LNCAP (cell line): Measurements from ENCODE around the gene IL17RD.

Source experiments
- TF ChIP-seq, protein P1 (sequence below): fragments of 450-650 bp; IDR thresholded peaks from 2 replicates; pipeline ENCODE4 v1.5.1; 2017; ENCODE audit warnings: mild to moderate bottlenecking

Gene IL17RD

DNA sequence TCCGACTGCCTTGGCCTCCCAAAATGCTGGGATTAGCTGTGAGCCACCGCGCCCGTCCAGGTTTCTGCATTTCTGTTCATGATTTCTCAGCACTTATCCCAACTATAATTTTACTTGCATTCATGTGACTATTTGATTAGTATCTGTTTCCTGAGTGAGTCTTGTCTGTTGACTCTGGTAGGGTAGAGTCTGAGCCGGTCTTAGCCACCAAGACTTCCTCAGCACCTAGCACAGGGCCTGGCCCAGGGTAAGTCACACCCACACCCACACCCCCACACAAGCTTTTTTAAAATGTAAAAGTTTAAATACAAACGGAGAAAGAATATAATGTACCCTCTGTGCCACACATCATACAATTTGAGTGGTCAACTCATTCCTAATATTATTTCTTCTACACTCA, 107.8 kb downstream of the IL17RD start:
- TF ChIP-seq, protein P1, sequence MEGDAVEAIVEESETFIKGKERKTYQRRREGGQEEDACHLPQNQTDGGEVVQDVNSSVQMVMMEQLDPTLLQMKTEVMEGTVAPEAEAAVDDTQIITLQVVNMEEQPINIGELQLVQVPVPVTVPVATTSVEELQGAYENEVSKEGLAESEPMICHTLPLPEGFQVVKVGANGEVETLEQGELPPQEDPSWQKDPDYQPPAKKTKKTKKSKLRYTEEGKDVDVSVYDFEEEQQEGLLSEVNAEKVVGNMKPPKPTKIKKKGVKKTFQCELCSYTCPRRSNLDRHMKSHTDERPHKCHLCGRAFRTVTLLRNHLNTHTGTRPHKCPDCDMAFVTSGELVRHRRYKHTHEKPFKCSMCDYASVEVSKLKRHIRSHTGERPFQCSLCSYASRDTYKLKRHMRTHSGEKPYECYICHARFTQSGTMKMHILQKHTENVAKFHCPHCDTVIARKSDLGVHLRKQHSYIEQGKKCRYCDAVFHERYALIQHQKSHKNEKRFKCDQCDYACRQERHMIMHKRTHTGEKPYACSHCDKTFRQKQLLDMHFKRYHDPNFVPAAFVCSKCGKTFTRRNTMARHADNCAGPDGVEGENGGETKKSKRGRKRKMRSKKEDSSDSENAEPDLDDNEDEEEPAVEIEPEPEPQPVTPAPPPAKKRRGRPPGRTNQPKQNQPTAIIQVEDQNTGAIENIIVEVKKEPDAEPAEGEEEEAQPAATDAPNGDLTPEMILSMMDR: no peak

DNA sequence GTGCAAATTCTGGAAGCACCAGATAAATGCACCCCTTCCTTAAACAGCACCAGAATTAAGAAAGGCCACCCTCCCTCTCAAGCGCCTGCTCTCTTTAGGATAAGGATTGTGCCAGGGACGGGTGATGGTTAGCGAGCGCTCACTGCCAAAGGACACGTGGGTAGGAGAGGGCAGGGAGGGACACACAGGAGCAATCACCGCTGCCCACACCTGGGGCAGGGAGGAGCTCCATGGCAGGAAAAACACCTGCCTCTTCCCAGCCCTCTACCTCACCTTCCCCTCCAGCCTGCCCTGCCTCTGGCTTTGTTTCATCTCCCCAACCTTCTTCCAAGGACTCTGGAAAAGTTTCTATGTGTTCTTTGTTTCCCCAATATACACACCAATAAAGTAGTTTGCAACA, 112.0 kb downstream of the IL17RD start:
- TF ChIP-seq, protein P1: no peak

DNA sequence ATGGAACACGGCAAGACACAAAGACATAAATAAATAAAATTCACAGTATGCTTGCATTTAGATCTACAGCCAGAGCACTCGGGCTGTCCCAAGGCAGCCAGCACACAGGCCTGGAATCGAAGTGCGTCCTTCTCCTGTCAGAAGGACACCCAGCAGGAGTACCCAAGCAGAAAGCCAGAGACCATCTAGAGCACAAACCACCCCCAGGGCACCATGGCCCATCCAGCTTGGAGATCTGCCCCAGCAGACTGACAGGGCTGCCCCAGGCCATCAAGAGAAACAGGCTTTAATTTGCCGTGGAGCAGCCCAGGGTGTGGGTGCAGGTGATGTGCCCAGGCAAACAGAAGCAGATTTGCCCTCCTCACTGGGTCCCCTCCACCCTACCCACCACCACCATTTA, 112.5 kb downstream of the IL17RD start:
- TF ChIP-seq, protein P1: no peak

DNA sequence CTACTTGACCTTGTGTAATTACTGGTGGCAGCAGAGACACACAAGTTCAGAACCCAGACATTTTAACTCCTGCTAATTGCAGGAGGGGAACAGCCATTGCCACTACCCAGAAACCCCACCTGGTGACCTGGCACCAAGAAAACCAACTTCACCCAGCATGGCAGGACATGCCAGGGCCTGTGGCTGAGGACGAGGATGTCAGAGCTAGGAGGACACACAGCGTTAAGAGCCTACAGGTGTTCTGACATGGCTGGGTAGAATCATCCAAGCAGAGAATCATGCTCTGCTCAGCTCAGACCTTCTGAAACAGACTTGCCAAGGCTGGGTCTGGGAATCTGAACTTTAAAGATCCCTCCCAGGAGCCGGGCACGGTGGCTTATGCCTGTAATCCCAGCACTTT, 116.4 kb downstream of the IL17RD start:
- TF ChIP-seq, protein P1: no peak

DNA sequence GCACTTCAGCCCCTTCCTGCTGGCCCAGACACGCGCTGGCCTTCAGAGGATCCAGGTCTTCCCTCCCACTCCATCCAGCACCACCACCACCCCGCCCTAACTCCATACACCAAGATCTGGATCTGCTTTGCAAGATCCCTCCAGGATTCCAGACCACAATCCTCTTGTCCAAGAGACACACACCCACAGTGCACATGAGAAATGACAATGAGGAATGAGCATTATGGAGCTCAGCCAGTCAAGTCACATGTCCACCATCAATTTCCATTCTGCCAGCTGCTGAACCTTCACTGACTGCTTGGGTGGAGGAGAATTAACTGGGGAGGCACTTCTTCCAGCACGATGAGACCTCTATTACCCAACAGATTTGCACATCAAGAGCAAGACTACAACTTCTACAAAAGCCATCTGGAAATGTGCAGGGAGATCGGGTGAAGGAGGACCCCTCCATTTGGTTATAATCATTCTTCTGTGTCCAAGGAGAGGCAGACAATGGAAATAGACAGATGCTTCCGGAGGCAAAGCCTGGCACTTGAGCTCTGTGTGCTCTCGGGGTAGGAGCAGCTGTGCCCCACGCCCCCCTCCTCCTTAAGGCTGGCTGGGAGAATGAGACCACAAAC, 117.0 kb downstream of the IL17RD start:
- TF ChIP-seq, protein P1: no peak

DNA sequence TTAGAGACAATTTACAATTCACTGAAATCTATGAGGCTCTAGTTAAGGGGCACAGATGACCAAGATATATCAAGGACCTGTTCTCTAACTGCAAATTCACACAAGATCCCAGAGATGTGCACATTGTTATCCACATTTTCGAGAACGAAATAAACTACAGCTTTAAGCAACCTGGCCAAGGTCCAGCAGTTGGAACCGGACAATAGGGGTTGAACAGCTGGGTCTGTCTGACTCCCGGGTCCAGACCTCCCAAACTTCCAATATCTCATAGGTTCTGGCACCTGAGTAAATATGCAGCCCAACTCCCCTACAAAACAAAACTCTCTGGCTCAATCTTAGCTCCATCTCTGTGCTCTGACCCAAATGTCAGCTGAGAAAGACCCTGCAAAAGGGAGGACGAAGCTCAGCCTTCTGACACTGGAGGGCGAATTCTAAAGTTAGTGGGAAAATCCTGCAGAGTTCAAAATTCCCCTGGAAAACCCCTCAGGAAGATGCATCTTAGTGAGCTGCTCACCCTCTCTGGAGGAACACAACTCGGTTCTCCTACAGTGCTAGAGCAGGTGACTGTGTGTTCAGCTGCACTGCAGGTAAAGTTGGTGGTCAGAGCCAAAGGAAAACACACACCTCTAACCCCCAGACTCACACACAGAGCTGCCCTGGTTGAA, 118.9 kb downstream of the IL17RD start:
- TF ChIP-seq, protein P1: no peak

DNA sequence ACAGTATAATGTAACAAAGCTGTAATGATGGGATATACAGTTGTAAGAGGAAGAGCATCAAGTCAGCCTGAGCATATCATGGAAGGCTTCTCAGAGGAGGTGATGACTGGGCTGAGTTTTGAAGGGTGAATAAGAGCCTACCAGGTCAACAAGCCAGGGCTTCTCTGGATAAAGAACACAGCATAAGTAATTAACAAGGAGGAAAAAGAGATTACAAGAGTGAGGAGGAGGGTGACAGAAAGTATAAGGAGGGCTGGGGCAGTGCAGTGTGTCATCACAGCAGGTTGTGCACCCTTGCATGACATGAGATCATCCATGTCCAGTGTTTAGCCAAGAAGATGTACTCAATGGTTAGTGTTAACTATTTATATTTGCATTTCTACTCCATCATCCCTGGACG, 121.6 kb downstream of the IL17RD start:
- TF ChIP-seq, protein P1: no peak
